Measurements from ENCODE around the gene CPNE6. TPM values are rescaled to one million over a fixed set of nuclear protein-coding genes. Genes with fewer than 3 reads are reported as not detected.

Gene CPNE6
- total and polyA plus RNA-seq, 2 of the 8 experiments (the other 6 are each of a cell fraction or from before 2014, with no cell fraction given), result 0.05 TPM; not detected in 1

- peaks cover 9 to 46% (median 27%) of the 10 kb centered on the region in 4 experiments; a peak in 7 of 8 replicates for H3K36me3 ChIP-seq (ENCODE audit: control insufficient read depth in 2 of 4, insufficient read depth in 4 of 4, low read length in 3 of 4)
- DNase-seq (ENCODE audit: low read depth in 1 of 2, low spot score in 2 of 2) (no peak), FAIRE-seq (no peak)
- H3K4me1 ChIP-seq (replicated peaks in 1 of 4; ENCODE audit: control insufficient read depth in 3 of 4, insufficient read depth in 4 of 4, low read length in 3 of 4), result peaks cover 5 to 13% (median 8%) of the 10 kb centered on the region in 4 experiments
- H3K9me3 ChIP-seq (ENCODE audit: insufficient read depth in 2 of 2, low read depth in 1 of 2, low read length in 1 of 2), result no peaks in the 10 kb centered on the region
- H4K8ac ChIP-seq (ENCODE audit: extremely low read depth, insufficient read depth, low read length), result no peak overlapping the region
- H3K4ac ChIP-seq (replicated peaks; ENCODE audit: insufficient read length, low read depth, low read length), result no peak overlapping the region
- no peak overlapping the region for H4K5ac ChIP-seq (ENCODE audit: insufficient read length, low read depth, low read length)
- H3K4me2 ChIP-seq (ENCODE audit: insufficient read depth in 1 of 2, low read depth in 2 of 2, low read length in 2 of 2), result no peak overlapping the region; a peak in 1 of 4 replicates
- H3K79me2 ChIP-seq (ENCODE audit: control insufficient read depth in 1 of 2, insufficient read depth in 2 of 2, low read length in 2 of 2), result peaks cover 0 to 21% of the 10 kb centered on the region in 2 experiments; a peak in 2 of 4 replicates
- no peak overlapping the region for H2BK15ac ChIP-seq (ENCODE audit: low read length)
- H4K20me1 ChIP-seq (replicated peaks in 1 of 2; ENCODE audit: control insufficient read depth in 1 of 2, insufficient read depth in 2 of 2, low read length in 2 of 2), result peaks cover 7 to 11% of the 10 kb centered on the region in 2 experiments
- H3K56ac ChIP-seq (replicated peaks; ENCODE audit: insufficient read length, low read depth, low read length), result no peak overlapping the region
- H3K23me2 ChIP-seq (ENCODE audit: low read depth, low read length), result peaks cover 8% of the 10 kb centered on the region
- no peak overlapping the region for H2BK12ac ChIP-seq (ENCODE audit: low read depth, low read length)
- no peak overlapping the region for H3K14ac ChIP-seq (ENCODE audit: insufficient read length)
- CTCF ChIA-PET (ENCODE audit: partially characterized antibody), result interaction anchor here (0.6 to 12.8 kb wide), 4 partner anchors 9 to 1132 kb away, joined by 3 to 316 read pairs (median 82); partner anchors contain the start of gene CPNE6
- H3K27me3 ChIP-seq (replicated peaks in 1 of 4; ENCODE audit: control insufficient read depth in 3 of 4, extremely low read depth in 1 of 4, insufficient read depth in 3 of 4, low read length in 3 of 4), result no peaks in the 10 kb centered on the region
- H2BK120ac ChIP-seq (replicated peaks; ENCODE audit: low read depth, low read length), result no peak overlapping the region
- no peak overlapping the region for H4K91ac ChIP-seq (replicated peaks; ENCODE audit: insufficient read length, low read length)
- no peak overlapping the region for H2BK20ac ChIP-seq (ENCODE audit: low read length)
- H3K9ac ChIP-seq (replicated peaks in 1 of 4; ENCODE audit: extremely low read depth in 1 of 4, low read depth in 3 of 4, low read length in 3 of 4), result no peak overlapping the region
- peaks cover 5% of the 10 kb centered on the region for H3K79me1 ChIP-seq (ENCODE audit: low read depth, low read length)
- no peak overlapping the region for H2AFZ ChIP-seq (ENCODE audit: low read length)
- H2AK5ac ChIP-seq (ENCODE audit: low read depth, low read length), result no peak overlapping the region
- H3K23ac ChIP-seq (ENCODE audit: insufficient read length), result no peak overlapping the region
- H3K4me3 ChIP-seq (ENCODE audit: extremely low read depth in 1 of 4, insufficient read depth in 2 of 4, low read depth in 3 of 4, low read length in 4 of 4), result no peak overlapping the region
- H3K27ac ChIP-seq (ENCODE audit: low read depth, low read length), result no peak overlapping the region
- POLR2A ChIA-PET (ENCODE audit: partially characterized antibody), result interaction anchor here (0.9 to 23.9 kb wide), 10 partner anchors 9 to 111 kb away, joined by 3 to 626 read pairs (median 38); partner anchors contain the start of genes CARMIL3, CPNE6, DCAF11 and EMC9
- no peak overlapping the region for H3K18ac ChIP-seq (ENCODE audit: extremely low read depth, low read length)
- WGBS, 2 experiments (ENCODE audit: extremely low coverage in 1 of 2, insufficient coverage in 1 of 2, insufficient read length in 1 of 2, insufficient replicate concordance in 2 of 2, low coverage in 1 of 2, low lambda C conversion rate in 2 of 2, missing lambda C conversion rate in 1 of 2), result 96% methylated on average over 8 of the region's 8 CpGs; no CpG with 5 or more reads in 1 of the 2 experiments
- no peak overlapping the region for H2BK5ac ChIP-seq (ENCODE audit: low read depth, low read length)
- TF ChIP-seq KDM5A (IDR thresholded peaks at IDR 0.05; ENCODE audit: low read length), result no peak
- no peak for TF ChIP-seq GABPA (IDR thresholded peaks at IDR 0.05; ENCODE audit: borderline replicate concordance, insufficient read depth, low read length)
- no peak for TF ChIP-seq MAFK (IDR thresholded peaks at IDR 0.05; ENCODE audit: low read depth, low read length)
- no peak for TF ChIP-seq CTBP2 (IDR thresholded peaks at IDR 0.05; ENCODE audit: borderline replicate concordance, insufficient read depth, insufficient read length, low read length)
- TF ChIP-seq TBP (IDR thresholded peaks at IDR 0.05; ENCODE audit: low read depth, low read length), result no peak
- TF ChIP-seq ZNF274 (IDR thresholded peaks at IDR 0.05; ENCODE audit: borderline replicate concordance, extremely low read depth, low read length), result no peak
- no peak for TF ChIP-seq PHF8 (conservative IDR thresholded peaks at IDR 0.05; ENCODE audit: low read depth, low read length)
- no peak for TF ChIP-seq BCL11A (IDR thresholded peaks at IDR 0.05; ENCODE audit: low read depth in 2 of 2, low read length in 2 of 2)
- TF ChIP-seq CBX5 (IDR thresholded peaks at IDR 0.05; ENCODE audit: low read depth, low read length), result no peak
- no peak for TF ChIP-seq SP2 (IDR thresholded peaks at IDR 0.05; ENCODE audit: low read length)
- TF ChIP-seq ASH2L (IDR thresholded peaks at IDR 0.05; ENCODE audit: low read length), result no peak
- TF ChIP-seq JUN (IDR thresholded peaks at IDR 0.05; ENCODE audit: low read depth, low read length), result no peak
- TF ChIP-seq SUZ12 (IDR thresholded peaks at IDR 0.05; ENCODE audit: low read length), result no peak
Observed at GRCh38 chr14:24096545-24097181, 25.3 kb downstream of the CPNE6 start.

All from H1 (cell line).